ENCODE measurements around the gene HMCES.
"Not testable (repeated sequence)": the region's sequence is repeated elsewhere in the genome, so short reads cannot be mapped to it uniquely, and the experiment has no call there.

DNA sequence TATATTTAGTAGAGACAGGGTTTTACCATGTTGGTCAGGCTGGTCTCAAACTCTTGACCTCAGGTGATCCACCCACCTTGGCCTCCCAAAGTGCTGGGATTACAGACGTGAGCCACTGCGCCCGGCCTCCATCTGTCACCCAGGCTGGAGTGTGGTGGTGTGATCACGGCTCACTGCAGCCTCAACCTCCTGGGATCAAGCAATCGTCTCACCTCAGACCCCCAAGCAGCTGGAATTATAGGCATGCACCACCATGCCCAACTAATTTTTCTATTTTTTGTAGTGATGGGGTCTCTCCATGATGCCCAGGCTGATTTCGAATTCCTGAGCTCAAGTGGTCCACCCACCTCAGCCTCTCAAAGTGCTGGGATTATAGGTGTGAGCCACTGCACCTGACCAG, 13.7 kb upstream of the HMCES start:
- TF ChIP-seq TAF1 (conservative IDR thresholded peaks at IDR 0.05); RXRA (IDR thresholded peaks at IDR 0.05); RAD21 (IDR thresholded peaks at IDR 0.05): not testable (repeated sequence)
- TF ChIP-seq, protein P1, sequence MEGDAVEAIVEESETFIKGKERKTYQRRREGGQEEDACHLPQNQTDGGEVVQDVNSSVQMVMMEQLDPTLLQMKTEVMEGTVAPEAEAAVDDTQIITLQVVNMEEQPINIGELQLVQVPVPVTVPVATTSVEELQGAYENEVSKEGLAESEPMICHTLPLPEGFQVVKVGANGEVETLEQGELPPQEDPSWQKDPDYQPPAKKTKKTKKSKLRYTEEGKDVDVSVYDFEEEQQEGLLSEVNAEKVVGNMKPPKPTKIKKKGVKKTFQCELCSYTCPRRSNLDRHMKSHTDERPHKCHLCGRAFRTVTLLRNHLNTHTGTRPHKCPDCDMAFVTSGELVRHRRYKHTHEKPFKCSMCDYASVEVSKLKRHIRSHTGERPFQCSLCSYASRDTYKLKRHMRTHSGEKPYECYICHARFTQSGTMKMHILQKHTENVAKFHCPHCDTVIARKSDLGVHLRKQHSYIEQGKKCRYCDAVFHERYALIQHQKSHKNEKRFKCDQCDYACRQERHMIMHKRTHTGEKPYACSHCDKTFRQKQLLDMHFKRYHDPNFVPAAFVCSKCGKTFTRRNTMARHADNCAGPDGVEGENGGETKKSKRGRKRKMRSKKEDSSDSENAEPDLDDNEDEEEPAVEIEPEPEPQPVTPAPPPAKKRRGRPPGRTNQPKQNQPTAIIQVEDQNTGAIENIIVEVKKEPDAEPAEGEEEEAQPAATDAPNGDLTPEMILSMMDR (IDR thresholded peaks at IDR 0.05; ENCODE audit: low read depth, low read length, missing input control): not testable (repeated sequence)
